Neural progenitor cell (in vitro differentiated cells): Measurements from ENCODE around the gene TSPAN17. TPM values are rescaled to one million over a fixed set of nuclear protein-coding genes. Genes with fewer than 3 reads are reported as not detected.
A peak's percentile ranks its signal among the peaks of the same experiment; 100 is the strongest.

Experiments
- DNase-seq: peaks from one replicate; pipeline ENCODE4 v3.0.0-alpha.2; 2016; ENCODE audit warnings: low spot score
- H2AFZ ChIP-seq: fragments of 200-600 bp; sonication (generic); replicated peaks from 2 replicates; pipeline ENCODE4 v1.6.1; 2016; ENCODE audit warnings: antibody characterized with exemption
- H3F3A ChIP-seq: fragments of 200-600 bp; sonication (generic); 2 replicates; pipeline ENCODE4 v1.6.1; 2016; ENCODE audit warnings: antibody characterized with exemption, low read depth
- H3K27ac ChIP-seq: fragments of 200-600 bp; sonication (generic); 2 replicates; pipeline ENCODE4 v1.5.1; 2016; ENCODE audit warnings: mild to moderate bottlenecking
- H3K27me3 ChIP-seq: fragments of 200-600 bp; sonication (generic); 2 replicates; pipeline ENCODE4 v1.6.1; 2016; ENCODE audit warnings: mild to moderate bottlenecking, moderate library complexity
- H3K36me3 ChIP-seq: fragments of 200-600 bp; sonication (generic); 2 replicates; pipeline ENCODE4 v1.5.1; 2016
- H3K4me1 ChIP-seq: fragments of 200-600 bp; sonication (generic); 2 replicates; pipeline ENCODE4 v1.6.1; 2016; ENCODE audit warnings: mixed run types
- H3K4me2 ChIP-seq: fragments of 200-600 bp; sonication (generic); 2 replicates; pipeline ENCODE4 v1.6.1; 2016
- H3K4me3 ChIP-seq: fragments of 200-600 bp; sonication (generic); 2 replicates; pipeline ENCODE4 v1.5.1; 2016
- H3K79me2 ChIP-seq: fragments of 200-600 bp; sonication (generic); 2 replicates; pipeline ENCODE4 v1.6.1; 2016; ENCODE audit warnings: low read depth
- H3K9ac ChIP-seq: fragments of 200-600 bp; sonication (generic); 2 replicates; pipeline ENCODE4 v1.6.1; 2016
- H3K9me3 ChIP-seq: fragments of 200-600 bp; sonication (generic); 2 replicates; pipeline ENCODE4 v1.5.1; 2016; ENCODE audit warnings: low read depth
- H4K20me1 ChIP-seq: fragments of 200-600 bp; sonication (generic); 2 replicates; pipeline ENCODE4 v1.6.1; 2016; ENCODE audit warnings: low read depth
- H3K27ac Mint-ChIP-seq: 3 replicates; pipeline ENCODE4 v1.8.0; 2021; ENCODE audit warnings: mixed read lengths
- H3K27me3 Mint-ChIP-seq: 2 replicates; pipeline ENCODE4 v1.8.0; 2022; ENCODE audit warnings: low read depth, mild to moderate bottlenecking, inconsistent platforms, moderate library complexity, mixed read lengths; ENCODE audit not compliant: insufficient read depth
- H3K36me3 Mint-ChIP-seq: 3 replicates; pipeline ENCODE4 v1.8.0; 2021; ENCODE audit warnings: mixed read lengths
- H3K4me1 Mint-ChIP-seq: 3 replicates; pipeline ENCODE4 v1.8.0; 2021; ENCODE audit warnings: mixed read lengths
- H3K4me3 Mint-ChIP-seq: 3 replicates; pipeline ENCODE4 v1.8.0; 2021; ENCODE audit warnings: mild to moderate bottlenecking, moderate library complexity, mixed read lengths
- H3K9me3 Mint-ChIP-seq: 3 replicates; pipeline ENCODE4 v1.8.0; 2020; ENCODE audit warnings: mixed read lengths
- CTCF ChIP-seq: fragments of 200-600 bp; sonication (generic); IDR thresholded peaks from 2 replicates; pipeline ENCODE4 v1.5.1; 2017; ENCODE audit warnings: antibody characterized with exemption, mild to moderate bottlenecking
- EZH2 ChIP-seq: fragments of 200-600 bp; sonication (generic); IDR thresholded peaks from 2 replicates; pipeline ENCODE4 v1.6.1; 2017; ENCODE audit warnings: antibody characterized with exemption, mild to moderate bottlenecking, moderate library complexity
- EZH2phosphoT487 ChIP-seq: fragments of 200-600 bp; sonication (generic); IDR thresholded peaks from 2 replicates; pipeline ENCODE4 v1.6.1; 2017; ENCODE audit warnings: antibody characterized with exemption
- total RNA-seq: library from RNA; depleted of rRNA; stranded (reverse); fragments of >200 nt; gene quantifications from 2 replicates; pipeline ENCODE4 v1.2.3, GENCODE V29; 2015; ENCODE audit warnings: low replicate concordance

The TSPAN17 gene
- total RNA-seq, 1 donor from 2014 or later, result 25.9 TPM

GRCh38 chr5:176631383-176632200 lies 15.7 kb upstream of the TSPAN17 start:
- peaks cover 68% of the 10 kb centered on the region for H3K27me3 Mint-ChIP-seq
- Histone ChIP-seq H3K36me3 (no peaks in the 10 kb centered on the region), H4K20me1 (peaks cover 23% of the 10 kb centered on the region), H3F3A (peaks cover 39% of the 10 kb centered on the region), H3K4me3 (peak overlapping the region; percentile 54), H3K9me3 (no peaks in the 10 kb centered on the region), H3K4me1 (peaks cover 24% of the 10 kb centered on the region), H3K9ac (no peak overlapping the region), H2AFZ (no peak overlapping the region), H3K79me2 (no peaks in the 10 kb centered on the region), H3K27ac (no peak overlapping the region), H3K27me3 (peaks cover 77% of the 10 kb centered on the region), H3K4me2 (no peak overlapping the region)
- H3K4me1 Mint-ChIP-seq, result peaks cover 37% of the 10 kb centered on the region
- no peak overlapping the region for H3K27ac Mint-ChIP-seq
- H3K36me3 Mint-ChIP-seq, result no peaks in the 10 kb centered on the region
- no peak for DNase-seq
- peak overlapping the region; percentile 76 for H3K4me3 Mint-ChIP-seq
- H3K9me3 Mint-ChIP-seq, result no peaks in the 10 kb centered on the region
- TF ChIP-seq EZH2 (no peak), EZH2phosphoT487 (no peak), CTCF (no peak)

- Mint-ChIP-seq H3K4me1 (peaks cover 36% of the 10 kb centered on the region), H3K36me3 (no peaks in the 10 kb centered on the region), H3K4me3 (no peak overlapping the region), H3K9me3 (no peaks in the 10 kb centered on the region), H3K27me3 (peaks cover 62% of the 10 kb centered on the region), H3K27ac (no peak overlapping the region)
- no peaks in the 10 kb centered on the region for H3K9me3 ChIP-seq
- H3K36me3 ChIP-seq, result no peaks in the 10 kb centered on the region
- H3K9ac ChIP-seq, result no peak overlapping the region
- H3K27ac ChIP-seq, result no peak overlapping the region
- no peak for DNase-seq
- TF ChIP-seq EZH2 (no peak), CTCF (no peak), EZH2phosphoT487 (no peak)
- peaks cover 24% of the 10 kb centered on the region for H3K4me1 ChIP-seq
- no peaks in the 10 kb centered on the region for H3K79me2 ChIP-seq
- H4K20me1 ChIP-seq, result peaks cover 23% of the 10 kb centered on the region
- H3F3A ChIP-seq, result peaks cover 42% of the 10 kb centered on the region
- no peak overlapping the region for H3K4me2 ChIP-seq
- no peak overlapping the region for H3K4me3 ChIP-seq
- H2AFZ ChIP-seq, result no peak overlapping the region
- peaks cover 66% of the 10 kb centered on the region for H3K27me3 ChIP-seq
These were observed 14.5 kb upstream of the TSPAN17 start for GRCh38 chr5:176632745-176633144.

- Histone ChIP-seq H3K9ac (no peak overlapping the region), H2AFZ (no peak overlapping the region), H3K79me2 (no peaks in the 10 kb centered on the region), H3K27me3 (peaks cover 57% of the 10 kb centered on the region), H3K36me3 (no peaks in the 10 kb centered on the region), H3F3A (peaks cover 40% of the 10 kb centered on the region), H3K27ac (no peak overlapping the region), H3K4me2 (no peak overlapping the region), H3K4me3 (no peak overlapping the region), H3K4me1 (peaks cover 24% of the 10 kb centered on the region), H3K9me3 (no peaks in the 10 kb centered on the region), H4K20me1 (peaks cover 20% of the 10 kb centered on the region)
- Mint-ChIP-seq H3K4me3 (no peak overlapping the region), H3K9me3 (no peaks in the 10 kb centered on the region), H3K27ac (no peak overlapping the region), H3K4me1 (peaks cover 33% of the 10 kb centered on the region), H3K27me3 (peaks cover 55% of the 10 kb centered on the region), H3K36me3 (no peaks in the 10 kb centered on the region)
- TF ChIP-seq CTCF (no peak), EZH2phosphoT487 (no peak), EZH2 (no peak)
- DNase-seq, result no peak
These were observed 13.7 kb upstream of the TSPAN17 start for GRCh38 chr5:176633598-176633997.
